HG03045 (cell line): Measurements from ENCODE around the gene HOMER3.

Experiments
- ATAC-seq: cut with Tn5 transposase; IDR thresholded peaks from one replicate; pipeline ENCODE4 v1.9.1; 2021; ENCODE audit warnings: mild to moderate bottlenecking, moderate library complexity; ENCODE audit not compliant: unreplicated experiment

HOMER3 gene

DNA sequence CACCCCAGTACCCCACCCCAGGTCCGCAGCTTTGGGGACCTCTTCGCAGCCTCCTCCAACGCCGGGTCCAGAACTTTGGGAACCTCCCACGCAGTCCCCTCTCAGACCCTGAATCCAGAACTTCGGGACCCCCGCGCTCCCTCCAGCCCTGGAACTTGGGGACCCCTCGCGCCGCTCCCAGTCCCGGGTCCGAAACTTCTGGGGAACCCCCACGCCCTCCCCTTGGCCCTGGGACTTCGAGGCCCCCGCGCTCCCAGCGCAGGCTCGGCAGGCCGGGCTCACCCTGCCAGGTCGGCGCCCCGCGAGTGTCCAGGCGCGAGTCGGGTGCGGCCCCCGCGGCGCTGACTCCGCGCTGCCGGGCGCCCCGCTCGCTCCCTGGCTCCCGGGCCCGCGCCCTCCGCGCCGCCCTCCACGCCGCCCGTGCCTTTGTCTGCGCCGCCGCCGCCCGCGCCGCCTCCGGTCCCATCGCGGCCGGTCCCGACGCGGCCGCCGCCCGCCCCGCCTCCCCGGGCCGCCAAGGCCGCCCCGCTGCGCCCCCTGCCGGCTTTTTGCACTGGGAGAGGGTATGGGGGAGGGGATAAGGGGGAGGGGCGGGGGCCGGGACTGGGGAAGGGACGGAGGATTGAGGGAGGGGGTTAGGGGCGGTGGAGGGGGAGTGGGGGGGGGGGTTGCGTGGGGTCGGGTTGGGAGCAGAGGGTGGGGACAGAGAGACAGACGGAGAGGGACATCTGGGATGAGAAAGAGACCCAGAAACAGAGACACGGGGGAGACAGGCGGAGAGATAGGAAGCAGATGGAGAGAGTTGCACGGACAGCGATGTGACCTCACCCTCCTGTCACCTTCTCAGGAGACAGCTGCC lies at the start of gene HOMER3:
TSS of gene HOMER3 (minus strand) at position 449 of the 859 bp plus-strand sequence. CDS start 2,235 bp downstream, outside the sequence.
- ATAC-seq, result no peak

GRCh38 chr19:18990128-18990708 lies 49.2 kb upstream of the HOMER3 start:
- no peak for ATAC-seq

DNA sequence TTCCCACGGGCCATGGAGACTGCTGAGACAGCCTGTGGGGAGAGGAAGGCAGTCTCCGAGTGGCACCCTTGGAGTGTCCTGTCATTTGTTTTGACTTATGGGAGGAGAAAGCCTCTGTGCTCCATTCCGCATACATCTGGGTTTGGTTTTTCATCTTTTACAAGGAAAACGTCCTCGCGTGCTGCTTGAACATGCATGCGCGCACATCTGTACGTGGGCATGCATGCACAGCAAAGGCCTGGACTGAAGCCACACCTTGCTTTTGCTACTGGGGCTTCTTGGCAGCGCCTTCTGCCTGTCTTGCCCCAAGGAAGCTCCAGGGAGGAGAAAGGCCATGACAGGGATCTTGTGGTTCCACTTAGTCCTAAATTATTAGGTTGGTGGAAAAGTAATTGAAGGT lies 48.3 kb upstream of the HOMER3 start:
- ATAC-seq, result no peak

GRCh38 chr19:18987456-18987855 lies 46.4 kb upstream of the HOMER3 start:
- no peak for ATAC-seq

DNA sequence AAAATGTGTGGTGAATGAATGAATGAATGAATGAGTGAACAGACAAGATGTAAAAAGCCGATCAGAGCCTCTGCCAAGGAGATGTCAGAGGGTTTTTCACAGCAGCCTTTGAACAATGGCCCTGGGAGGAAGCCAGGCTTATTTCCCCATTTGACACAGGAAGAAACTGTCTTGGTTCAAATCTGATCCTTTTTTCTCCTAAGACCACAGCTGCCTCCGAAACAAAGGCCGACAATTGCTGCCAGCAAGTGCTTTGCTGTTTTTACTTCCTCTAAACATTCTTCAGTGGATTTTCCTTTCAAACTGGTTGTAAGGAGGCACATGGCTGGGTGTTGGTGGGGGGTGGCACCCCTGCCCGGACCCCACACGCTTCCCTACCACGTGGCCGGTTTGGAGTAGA lies 44.2 kb upstream of the HOMER3 start:
- no peak for ATAC-seq

DNA sequence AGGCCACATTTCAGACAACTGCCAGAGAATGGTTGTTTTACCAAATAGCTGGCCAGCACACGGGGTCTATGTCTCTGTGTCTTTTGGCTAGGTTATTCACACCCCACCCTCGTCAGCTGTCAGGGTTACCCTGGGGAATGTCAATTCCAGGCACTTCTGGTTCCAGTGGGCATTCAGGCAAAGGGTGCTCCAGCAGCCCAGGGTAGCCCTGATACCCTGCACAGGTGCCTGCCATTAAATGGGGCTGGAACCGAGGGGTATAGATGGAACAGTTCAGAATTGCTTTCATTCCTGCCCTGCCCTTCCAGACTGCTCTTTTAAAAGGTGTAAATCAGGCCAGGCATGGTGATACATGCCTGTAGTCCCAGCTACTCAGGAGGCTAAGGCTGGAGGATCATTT lies 43.2 kb upstream of the HOMER3 start:
- ATAC-seq, result no peak

GRCh38 chr19:18982669-18983068 lies 41.7 kb upstream of the HOMER3 start:
- ATAC-seq, result no peak

GRCh38 chr19:18980432-18981020 lies 39.5 kb upstream of the HOMER3 start:
- no peak for ATAC-seq

- ATAC-seq, result no peak
These were observed 37.6 kb upstream of the HOMER3 start for GRCh38 chr19:18978616-18979015.

DNA sequence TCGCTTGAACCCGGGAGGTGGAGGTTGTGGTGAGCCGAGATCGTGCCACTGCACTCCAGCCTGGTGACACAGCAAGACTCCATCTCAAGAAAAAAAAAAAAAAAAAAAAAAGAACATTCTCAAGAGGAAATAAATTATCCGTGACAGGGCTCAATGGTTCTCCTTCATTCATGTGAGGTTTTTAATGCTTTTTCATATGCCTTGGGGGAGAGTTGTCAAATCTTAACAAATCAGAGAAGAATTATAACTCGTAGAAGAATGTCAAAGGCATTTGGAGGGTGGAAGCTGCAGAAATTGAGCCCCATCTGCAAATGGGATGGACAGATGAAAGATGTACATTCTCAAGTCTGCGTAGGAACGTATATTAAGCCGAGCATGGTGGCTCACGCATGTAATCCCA lies 34.9 kb upstream of the HOMER3 start:
- ATAC-seq, result no peak

- no peak for ATAC-seq
These were observed 34.0 kb upstream of the HOMER3 start for GRCh38 chr19:18975011-18975410.

DNA sequence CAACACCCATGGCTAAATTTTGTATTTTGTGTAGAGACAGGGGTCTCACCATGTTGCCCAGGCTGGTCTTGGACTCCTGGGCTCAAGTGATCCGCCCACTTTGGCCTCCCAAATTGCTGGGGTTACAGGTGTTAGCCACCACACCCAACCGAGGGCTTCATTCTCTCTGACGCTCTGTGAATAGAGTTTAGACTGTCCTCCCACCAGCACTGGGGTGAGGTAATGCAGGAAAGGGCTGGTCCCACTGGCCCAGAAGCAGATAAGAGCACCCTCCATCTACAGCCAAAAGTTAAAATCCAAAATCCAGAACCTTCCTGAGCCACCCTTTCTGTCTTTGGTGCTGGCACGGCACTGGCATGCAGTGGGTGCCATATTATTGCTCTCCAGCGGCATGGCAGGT lies 31.8 kb upstream of the HOMER3 start:
- no peak for ATAC-seq

DNA sequence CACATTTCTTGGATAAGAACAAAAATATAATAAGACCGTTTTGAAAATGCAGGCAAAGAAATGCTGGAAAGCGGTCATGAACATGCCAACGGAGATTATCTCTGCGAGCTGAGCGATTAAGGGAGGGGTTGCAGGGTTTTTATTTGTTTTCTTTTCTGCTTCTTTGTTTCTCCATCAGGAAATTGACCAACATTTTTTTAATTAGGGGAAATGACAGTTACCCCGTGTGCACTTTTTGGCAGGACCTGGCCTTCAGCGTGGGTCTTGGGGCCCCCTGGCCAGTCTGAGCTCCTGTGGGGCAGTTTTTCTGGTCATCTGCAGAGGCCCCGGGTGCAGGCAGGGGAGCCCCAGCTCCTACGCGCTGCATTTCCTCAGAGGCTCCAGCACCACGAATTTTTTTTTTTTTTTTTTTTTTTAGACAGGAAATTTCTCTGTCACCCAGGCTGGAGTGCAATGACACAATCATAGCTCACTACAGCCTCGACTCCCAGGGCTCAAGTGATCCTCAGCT lies 31.3 kb upstream of the HOMER3 start:
- no peak for ATAC-seq

- ATAC-seq, result no peak
These were observed 29.1 kb upstream of the HOMER3 start for GRCh38 chr19:18969931-18970659.

DNA sequence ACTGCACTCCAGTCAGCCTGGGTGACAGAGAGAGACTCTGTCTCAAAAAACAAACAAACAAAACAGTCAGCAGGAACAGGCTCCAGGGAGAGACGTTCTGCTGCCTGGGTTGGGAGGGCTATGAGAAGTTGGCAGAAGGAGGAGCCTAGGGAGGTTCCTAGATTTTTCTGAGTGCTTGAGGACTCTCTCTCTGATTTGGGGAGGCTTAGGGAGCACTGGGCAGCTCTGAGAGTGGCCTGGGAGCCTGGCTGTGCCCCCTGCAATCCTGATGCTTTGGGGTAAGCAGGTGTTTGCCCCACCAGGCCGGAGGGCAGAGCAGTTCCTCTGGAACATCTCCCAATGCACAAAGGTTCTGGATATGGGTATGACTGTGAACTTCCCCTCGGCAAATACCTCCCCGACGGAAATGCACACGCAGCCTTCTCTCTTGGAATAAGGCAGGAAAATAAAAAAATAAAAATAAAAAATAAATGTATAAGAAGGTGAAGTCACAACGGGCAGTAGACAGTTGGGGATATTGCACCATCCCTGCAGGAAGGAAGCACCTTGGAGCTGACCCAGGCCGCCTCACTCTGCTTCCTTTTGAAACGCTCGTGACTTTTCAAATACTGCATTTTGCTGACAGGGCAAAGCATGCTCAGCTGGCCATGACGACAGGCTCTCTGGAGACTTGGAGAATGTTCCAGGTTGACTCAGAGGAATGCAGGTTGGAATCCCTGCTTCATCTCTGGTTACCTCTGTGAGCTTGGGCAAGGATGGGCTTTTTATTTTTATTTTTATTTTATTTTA lies 26.5 kb upstream of the HOMER3 start:
- no peak for ATAC-seq

GRCh38 chr19:18966307-18966706 lies 25.3 kb upstream of the HOMER3 start:
- ATAC-seq, result no peak

GRCh38 chr19:18964121-18964520 lies 23.1 kb upstream of the HOMER3 start:
- no peak for ATAC-seq

- no peak for ATAC-seq
These were observed 21.0 kb upstream of the HOMER3 start for GRCh38 chr19:18961767-18962620.

DNA sequence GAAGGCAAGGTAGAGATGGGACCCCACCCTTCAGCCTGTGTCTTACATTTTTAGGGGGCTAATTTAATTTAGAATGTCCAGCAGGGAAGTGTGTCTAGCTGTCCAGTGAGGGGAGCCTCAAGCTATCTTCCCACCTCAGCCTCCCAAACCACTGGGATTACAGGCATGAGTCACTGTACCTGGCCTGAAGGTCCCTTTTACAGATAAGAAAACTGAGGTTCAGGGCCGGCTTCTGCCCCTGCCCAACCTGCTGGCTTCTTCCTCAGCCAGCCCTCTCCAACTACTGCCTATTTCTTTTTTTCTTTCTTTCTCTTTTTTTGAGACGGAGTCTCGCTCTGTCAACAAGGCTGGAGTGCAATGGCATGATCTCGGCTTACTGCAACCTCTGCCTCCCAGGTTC lies 19.4 kb upstream of the HOMER3 start:
- ATAC-seq, result no peak

- no peak for ATAC-seq
These were observed 14.0 kb upstream of the HOMER3 start for GRCh38 chr19:18955042-18955441.
